ACHN (cell line): ENCODE data around the gene CMTM4.
"Not testable (repeated sequence)": the region's sequence is repeated elsewhere in the genome, so short reads cannot be mapped to it uniquely, and the experiment has no call there.

Source experiments
- DNase-seq: peaks from one replicate; pipeline ENCODE4 v3.0.0-alpha.2; 2015
- in situ Hi-C: cut with HindIII; loops from 2 replicates; pipeline ENCODE4 v1.10.0; 2017; ENCODE audit warnings: low sequenced_read_pairs, low pct_ligation_motif_present, low pct_unique_long_range_greater_than_20kb

CMTM4 gene

DNA sequence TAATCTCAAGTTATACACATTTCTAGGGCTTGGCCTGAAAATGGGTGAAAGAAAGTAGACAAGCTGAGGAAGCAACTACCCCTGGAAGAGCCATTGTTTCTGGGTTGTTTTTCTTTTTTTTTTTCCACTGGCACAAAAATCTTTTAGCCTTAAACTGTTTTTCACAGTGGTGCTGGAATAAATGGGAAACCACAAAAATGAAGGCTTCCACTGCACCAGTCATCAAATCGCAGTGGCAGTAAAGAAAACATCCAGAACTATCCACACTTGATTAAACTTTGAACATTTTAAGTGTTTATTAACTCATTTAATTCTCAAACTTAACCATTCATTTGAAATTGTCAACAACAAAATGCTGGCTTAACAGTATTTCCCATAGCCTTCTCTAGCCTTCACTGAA lies 14.3 kb downstream of the CMTM4 start:
- DNase-seq: no peak
- in situ Hi-C loops: no loop called here

DNA sequence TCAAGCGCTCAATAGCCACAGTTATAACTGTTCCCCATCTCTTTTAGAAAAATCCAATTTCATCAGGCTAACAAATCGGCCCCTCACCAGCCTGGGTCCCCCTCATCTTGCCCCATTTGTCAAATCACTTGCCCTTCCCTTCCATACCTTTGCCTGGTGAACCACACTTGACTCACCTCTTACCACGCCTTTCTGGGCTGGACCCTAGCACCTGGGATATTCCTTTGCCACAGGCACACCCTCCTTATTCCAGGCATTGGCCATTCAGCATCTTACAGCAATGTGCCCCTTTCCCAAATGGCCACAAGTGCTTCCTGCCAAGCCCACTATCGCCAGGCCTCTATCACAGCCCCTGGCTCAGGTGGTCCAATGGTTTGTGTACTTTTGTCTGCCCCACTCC lies 14.9 kb downstream of the CMTM4 start:
- in situ Hi-C loops: no loop called here
- no peak for DNase-seq

DNA sequence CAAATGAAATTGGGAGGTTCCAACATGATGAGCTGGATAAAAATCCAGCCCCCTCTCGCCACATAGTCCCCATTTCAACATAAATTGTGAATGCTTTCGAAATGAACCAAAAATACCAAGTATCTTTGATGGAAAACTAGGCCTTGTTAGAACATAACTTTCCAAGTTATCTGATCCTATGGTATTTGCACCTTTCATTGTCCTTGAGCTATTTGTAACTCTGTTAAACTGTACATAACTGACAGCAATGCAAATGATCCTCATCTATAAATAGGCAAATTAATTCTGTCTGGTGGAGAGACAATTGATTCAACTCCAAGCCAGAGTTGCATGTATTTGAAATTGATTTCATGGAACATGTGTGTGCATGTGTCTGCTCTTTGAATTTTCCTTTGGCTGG lies 18.2 kb downstream of the CMTM4 start:
- in situ Hi-C loops: no loop called here

DNA sequence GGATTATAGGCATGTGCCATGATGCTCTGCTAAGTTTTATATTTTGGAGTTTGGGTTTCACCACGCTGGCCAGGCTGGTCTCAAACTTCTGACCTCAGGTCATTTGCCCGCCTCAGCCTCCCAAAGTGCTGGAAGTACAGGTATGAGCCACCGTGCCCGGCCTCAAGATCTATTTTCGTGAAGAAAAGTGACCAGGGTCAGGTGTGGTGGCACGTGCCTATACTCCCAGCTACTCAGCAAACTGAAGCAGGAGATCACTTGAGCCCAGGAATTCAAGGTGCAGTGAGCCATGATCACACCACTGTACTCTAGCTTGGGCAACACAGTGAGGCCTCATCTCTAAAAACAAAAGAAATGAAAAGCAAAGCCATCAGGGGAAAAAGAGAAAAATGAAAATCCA lies 18.7 kb downstream of the CMTM4 start:
- in situ Hi-C loops: no loop called here
- no peak for DNase-seq

More for the DNA sequence above, 18.2 kb downstream of the CMTM4 start:
- no peak for DNase-seq

DNA sequence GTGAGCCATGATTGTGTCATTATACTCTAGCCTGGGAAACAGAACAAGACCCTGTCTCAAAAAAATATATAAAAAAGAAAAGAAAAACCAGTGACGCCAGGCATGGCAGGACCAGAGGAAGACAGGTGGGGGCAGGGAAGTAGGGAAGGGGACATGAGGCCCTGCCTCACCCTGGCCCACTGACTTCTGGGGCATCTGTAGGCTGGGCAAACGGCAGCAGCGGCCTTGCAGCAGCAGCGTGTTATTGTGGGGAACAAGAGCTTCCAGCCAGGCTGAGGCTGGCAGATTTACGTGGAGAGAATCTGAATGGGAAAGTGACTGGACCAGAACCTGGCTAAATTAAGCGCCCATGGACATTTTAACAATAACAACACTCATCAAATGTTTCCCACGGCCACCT lies 19.4 kb downstream of the CMTM4 start:
- DNase-seq: no peak
- in situ Hi-C loops: no loop called here

DNA sequence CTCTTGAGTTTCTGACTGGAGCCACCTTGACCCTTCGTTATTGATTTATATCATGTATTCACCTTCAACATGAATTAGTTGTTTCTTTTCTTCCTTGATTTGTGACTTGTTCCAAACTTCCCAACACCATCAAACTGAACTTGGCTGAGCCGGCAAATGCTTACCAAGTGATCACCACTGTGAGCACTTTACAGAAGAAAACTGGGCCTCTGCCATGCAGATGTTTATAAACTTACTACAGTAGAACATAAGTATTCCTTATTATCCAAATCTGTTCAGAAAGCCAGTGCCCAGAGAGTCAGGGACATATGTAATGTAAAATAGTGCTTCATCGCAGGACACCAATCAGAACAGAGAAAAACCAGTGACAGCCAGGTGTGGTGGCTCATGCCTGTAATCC lies 19.9 kb downstream of the CMTM4 start:
- in situ Hi-C loops: no loop called here
- no peak for DNase-seq

DNA sequence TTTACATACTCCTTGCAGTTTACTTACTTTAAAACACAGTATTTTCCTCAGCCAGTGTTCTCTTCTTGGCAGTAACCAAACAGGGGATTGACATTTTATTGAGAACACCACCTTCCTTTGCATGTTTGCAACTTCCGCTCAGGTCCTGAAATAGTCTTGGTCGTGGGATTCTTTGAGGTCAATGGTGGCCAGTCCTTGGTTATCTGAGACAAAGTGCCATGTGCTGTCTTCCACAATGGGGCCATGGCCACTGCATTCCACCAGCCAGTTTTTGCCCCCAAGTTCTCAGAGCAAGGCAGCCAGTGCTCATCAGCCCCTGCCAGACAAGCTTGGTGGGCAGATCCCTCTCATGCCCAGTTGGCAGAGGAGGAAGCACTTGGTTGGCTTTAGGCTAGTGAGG lies 22.9 kb downstream of the CMTM4 start:
- no peak for DNase-seq
- in situ Hi-C loops: no loop called here

DNA sequence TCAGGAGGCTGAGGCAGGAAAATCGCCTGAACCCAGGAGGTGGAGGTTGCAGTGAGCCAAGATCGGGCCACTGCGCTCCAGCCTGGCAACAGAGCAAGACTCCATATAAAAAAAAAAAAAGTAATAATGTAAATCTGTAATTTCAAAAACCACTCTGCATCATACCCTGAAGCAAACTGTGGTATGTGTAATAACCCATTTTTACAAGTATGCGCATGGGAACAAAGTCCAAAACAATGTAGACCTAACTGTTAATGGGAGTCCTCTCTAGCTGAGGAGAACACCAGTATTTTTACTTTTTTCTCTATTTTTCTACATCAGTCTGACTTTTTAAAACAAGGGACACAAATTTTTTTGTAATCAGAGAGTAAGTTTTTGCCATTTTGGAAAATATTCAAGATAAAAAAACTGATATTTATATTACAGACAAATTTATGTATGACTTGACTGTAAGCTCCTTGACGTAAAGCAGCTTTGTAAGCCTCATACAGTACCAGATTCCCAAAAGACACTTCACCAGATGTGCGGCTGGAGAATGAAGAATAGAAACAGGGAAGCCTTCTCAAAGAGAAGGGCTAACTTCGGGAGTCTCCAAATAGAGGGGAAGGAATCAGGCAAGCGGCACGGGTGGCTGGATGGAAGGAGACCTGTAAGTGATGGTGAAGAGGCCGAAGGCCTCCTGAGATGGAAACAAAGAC lies 25.7 kb downstream of the CMTM4 start:
- in situ Hi-C loops: no loop called here
- DNase-seq: no peak

DNA sequence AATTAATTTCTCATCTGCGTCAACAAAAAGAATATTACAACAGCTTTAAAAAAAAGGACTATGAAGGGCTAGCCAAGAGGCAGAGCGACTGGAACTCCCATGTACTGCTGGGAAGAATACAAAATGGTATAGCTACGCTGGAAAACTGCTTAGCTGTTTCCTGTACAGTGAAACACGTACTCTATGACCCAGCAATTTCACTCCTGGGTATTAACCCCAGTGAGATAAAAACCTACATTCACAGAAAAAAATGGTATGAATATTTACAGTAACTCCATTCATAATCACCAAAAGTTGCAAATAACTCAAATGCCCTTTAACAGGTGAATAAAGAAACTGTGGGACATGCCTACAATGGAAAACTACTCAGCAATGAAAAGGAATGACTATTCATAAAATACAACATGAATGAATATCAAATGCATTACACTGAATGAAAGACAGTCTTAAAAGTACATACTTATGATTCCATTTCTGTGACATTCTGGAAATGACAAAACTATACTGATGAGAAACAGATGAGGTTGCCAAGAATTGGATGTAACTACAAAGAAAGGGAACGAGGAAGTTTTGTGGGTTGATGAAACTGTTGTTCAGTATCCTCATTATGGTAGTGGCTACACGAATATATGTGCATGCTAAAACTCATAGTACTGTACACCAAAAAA lies 27.6 kb downstream of the CMTM4 start:
- in situ Hi-C loops: no loop called here
- no peak for DNase-seq

DNA sequence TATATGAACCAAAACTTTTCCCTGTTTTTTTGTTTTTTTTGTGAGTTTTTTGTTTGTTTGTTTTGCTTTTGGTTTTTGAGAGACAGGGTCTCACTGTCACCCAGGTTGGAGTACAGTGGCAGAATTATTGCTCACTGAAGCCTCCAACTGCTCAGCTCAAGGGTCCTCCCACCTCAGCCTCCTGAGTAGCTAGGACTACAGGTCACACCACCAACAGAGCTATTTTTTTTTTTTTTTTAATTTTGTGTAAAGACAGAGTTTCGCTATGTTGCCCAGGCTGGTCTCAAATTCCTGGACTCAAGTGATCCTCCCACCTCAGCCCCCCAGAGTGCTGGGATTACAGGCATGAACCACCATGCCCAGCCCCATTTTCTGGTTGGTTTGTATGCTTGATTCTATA lies 28.6 kb downstream of the CMTM4 start:
- in situ Hi-C loops: no loop called here

DNA sequence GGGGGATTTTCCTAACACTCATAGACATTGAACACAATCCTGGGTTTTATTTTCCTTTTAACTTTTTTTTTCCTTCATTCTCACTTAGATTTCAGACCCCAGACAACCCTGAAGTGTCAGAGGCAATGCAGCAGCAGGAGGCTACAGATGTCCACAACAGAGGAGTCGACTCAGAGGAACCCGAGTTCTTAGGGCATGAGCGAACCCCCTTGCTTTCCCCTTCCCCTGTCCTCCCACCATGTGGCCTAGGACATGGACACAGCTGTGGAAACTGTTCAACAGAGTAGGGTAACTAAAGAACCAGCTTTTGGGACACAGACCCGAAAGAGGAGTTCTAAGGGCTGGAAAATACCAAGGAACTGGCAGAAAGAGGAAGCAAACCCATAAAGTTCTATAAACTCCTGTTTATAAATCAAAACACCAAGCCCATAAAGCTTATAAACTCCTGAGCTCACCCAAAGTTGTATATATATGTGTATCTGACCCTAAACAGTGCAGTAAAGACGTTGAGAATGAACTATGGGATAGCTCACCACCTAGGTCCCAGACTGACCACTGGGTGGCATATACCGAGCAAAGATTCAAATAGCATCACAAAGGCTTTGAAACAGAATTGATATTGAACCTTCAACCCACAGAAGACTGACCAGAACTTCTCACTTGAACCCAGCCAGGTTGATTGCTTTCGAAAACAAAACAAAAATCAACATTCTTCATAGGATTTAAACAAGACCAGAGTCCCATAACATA lies 33.9 kb downstream of the CMTM4 start:
- DNase-seq: peak; percentile 71
- in situ Hi-C loops: no loop called here

More for the DNA sequence above, 28.6 kb downstream of the CMTM4 start:
- DNase-seq: no peak

DNA sequence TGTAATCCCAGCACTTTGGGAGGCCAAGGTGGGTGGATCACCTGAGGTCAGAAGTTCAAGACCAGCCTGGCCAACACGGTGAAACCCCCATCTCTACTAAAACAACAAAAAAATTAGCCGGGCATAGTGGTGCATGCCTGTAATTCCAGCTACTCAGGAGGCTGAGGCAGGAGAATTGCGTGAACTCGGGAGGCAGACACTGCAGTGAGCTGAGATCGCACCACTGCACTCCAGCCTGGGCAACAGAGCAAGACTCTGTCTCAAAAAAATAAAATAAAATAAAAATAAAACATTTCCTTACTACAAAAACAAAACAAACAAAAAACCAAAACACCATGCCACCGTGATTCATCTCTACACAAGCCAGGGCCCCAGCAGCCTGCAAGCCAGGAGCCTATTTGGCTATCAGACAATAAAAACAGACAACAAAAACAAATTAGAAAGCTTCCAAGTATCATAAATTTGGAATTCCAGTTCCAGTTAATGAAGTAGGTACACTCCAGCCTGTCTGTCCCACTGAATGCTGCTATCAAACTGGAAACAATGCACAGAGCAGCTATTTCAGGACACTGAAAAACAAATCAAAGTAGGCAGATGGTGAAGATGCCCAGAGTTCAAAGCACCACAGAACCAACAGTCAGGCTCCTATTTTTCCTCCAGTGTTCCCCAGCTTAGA lies 34.7 kb downstream of the CMTM4 start:
- peak; percentile 52 for DNase-seq
- in situ Hi-C loops: not testable (repeated sequence)

DNA sequence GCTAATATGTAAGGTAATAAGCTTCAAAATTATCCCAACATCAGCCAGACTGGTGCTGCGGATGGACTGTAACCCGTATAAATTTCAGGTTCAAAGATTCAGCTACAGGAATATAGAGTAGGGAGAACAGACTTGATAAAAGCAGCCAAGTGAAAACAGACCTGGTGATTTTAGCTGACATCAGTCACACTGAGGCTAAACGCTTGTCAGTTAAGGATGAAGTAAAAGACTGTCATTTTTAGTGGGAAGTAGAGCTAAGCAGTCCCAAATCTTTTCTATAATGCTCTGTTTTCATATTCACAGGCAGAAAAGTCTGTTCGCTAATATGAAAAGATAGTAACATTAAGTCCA lies 35.4 kb downstream of the CMTM4 start:
- peak; percentile 62 for DNase-seq
- in situ Hi-C loops: no loop called here

DNA sequence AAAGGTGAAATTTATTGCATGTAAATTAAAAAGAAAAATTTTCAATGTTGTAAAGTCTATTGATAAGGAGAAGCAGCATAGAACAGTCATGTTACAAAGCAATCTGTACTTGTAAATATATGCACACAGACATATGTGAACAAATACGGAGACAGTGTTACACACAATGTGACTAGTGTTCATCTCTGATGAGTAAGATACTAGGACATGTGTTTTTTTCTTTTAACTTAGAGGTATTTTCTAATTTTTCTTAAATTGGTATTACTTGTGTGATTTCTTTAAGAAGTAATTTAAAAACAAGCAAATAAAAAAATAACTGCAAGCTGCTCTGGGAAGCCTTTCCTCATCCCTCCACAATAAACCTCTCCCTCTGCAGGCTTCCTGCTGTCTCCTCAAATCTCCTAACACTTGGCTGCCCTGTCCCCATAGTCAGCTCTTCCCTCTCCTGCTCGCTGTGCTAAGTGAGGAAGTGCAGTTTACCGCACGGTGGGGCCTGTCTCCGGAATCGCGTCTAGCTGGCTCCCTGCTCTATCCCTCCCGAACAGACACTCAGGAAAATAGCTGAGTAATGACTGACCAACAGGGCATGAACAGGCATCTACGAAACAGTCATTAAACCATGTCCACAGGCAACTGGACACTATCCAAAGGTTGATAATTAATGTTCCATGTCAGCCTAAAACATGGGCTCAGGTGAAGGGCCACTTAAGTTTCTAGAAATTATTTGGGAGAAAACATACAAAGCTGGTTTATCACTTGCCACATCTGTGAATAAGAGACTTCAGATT lies 35.9 kb downstream of the CMTM4 start:
- DNase-seq: peak; percentile 98
- in situ Hi-C loops: no loop called here

DNA sequence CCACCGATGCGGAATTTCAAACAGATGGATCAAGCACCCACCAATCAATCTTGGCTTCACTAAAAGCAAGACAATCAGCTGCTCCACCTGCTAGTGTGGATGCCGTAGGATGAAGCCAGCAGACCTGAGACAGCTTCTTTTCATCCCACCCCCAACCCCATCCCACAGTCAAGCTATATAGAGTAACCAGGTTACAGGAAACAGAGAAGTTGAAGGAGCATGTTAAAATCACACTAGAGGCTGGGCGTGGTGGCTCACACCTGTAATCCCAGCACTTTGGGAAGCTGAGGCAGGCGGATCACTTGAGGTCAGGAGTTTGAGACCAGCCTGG lies 37.7 kb downstream of the CMTM4 start:
- no peak for DNase-seq
- in situ Hi-C loops: no loop called here

DNA sequence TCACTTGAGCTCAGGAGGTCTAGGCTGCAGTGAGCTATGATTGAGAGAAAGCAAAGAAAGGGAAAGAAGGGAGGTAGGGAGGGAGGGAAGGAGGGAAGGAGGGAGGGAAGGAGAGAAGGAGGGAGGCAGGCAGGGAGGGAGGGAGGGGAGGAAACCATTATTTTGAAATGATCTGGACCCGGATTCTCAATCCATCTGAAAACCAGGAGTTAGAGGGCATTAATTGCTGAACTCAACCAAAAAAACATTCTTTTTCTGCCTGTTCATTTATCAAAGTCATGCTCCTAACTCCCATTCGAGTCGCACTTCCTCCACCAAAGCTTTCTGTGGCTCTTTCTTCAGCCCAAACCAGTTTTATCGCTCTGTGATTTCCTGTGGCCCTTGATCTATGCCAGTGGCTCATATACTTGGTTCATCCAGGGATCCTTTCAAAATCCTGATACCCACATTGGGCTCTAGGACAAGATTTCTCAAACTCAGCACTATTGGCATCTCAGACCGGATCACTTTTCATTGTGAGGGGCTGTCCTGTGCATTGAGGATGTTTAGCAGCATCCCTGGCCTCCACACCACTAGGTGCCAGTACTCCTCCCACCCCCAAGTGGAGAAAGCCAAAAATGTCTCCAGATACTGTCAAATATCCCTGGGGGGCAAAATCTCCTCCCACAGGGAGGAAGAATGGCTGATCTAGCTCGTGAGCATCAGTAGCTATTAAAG lies 38.2 kb downstream of the CMTM4 start:
- no peak for DNase-seq
- in situ Hi-C loops: no loop called here

DNA sequence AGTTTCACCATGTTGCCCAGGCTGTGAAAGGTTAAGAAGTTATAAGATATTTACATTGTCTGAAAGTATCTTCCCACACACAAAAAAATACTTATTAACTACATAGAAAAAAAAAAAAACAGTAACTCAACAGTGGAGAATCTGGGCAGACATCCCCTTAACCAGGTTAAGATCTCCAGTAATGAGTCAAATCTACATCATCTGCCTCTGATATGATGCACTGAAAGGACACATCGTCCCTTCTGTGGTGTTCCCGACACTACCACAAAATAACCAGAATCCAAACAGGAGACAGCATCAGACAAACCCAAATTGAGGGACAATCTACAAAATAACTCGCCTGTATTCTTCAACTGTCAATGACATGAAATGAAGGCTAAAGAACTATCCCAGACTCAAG lies 40.0 kb downstream of the CMTM4 start:
- peak; percentile 31 for DNase-seq
- in situ Hi-C loops: no loop called here
